Smooth muscle cell (in vitro differentiated cells): ENCODE measurements around the gene SHC3. TPM values are rescaled to one million over a fixed set of nuclear protein-coding genes. Genes with fewer than 3 reads are reported as not detected.

Experiments
- DNase-seq: peaks from one replicate; lab custom pipeline; 2025; ENCODE audit not compliant: unreplicated experiment; lab: John Stamatoyannopoulos, UW
- H2AFZ ChIP-seq: fragments of 200-600 bp; sonication (generic); 2 replicates; pipeline ENCODE4 v1.6.0; 2016; ENCODE audit warnings: antibody characterized with exemption, low read depth, mild to moderate bottlenecking
- H3F3A ChIP-seq: fragments of 200-600 bp; sonication (generic); 2 replicates; pipeline ENCODE4 v1.6.0; 2017; ENCODE audit warnings: antibody characterized with exemption, low read depth
- H3K27ac ChIP-seq: fragments of 200-600 bp; sonication (generic); 2 replicates; pipeline ENCODE4 v1.5.1; 2016; ENCODE audit warnings: low read depth, mild to moderate bottlenecking
- H3K27me3 ChIP-seq: fragments of 200-600 bp; sonication (generic); 2 replicates; pipeline ENCODE4 v1.6.1; 2016; ENCODE audit warnings: low read depth, mild to moderate bottlenecking
- H3K36me3 ChIP-seq: fragments of 200-600 bp; sonication (generic); 2 replicates; pipeline ENCODE4 v1.5.1; 2016; ENCODE audit warnings: low read depth
- H3K4me1 ChIP-seq: fragments of 200-600 bp; sonication (generic); 2 replicates; pipeline ENCODE4 v1.5.1; 2016; ENCODE audit warnings: low read depth
- H3K4me2 ChIP-seq: fragments of 200-600 bp; sonication (generic); 2 replicates; pipeline ENCODE4 v1.6.0; 2016; ENCODE audit warnings: mild to moderate bottlenecking
- H3K4me3 ChIP-seq: fragments of 200-600 bp; sonication (generic); 2 replicates; pipeline ENCODE4 v1.5.1; 2016; ENCODE audit warnings: mild to moderate bottlenecking
- H3K79me2 ChIP-seq: fragments of 200-600 bp; sonication (generic); 2 replicates; pipeline ENCODE4 v1.6.0; 2016; ENCODE audit warnings: low read depth, mild to moderate bottlenecking
- H3K9ac ChIP-seq: fragments of 200-600 bp; sonication (generic); 2 replicates; pipeline ENCODE4 v1.6.0; 2016; ENCODE audit warnings: low read depth
- H3K9me3 ChIP-seq: fragments of 200-600 bp; sonication (generic); replicated peaks from 2 replicates; pipeline ENCODE4 v1.5.1; 2016; ENCODE audit warnings: low read depth
- H4K20me1 ChIP-seq: fragments of 200-600 bp; sonication (generic); 2 replicates; pipeline ENCODE4 v1.6.0; 2016; ENCODE audit warnings: low read depth
- CTCF ChIP-seq: fragments of 200-600 bp; sonication (generic); IDR thresholded peaks from 2 replicates; pipeline ENCODE4 v1.5.1; 2017; ENCODE audit warnings: borderline replicate concordance, mild to moderate bottlenecking, antibody characterized with exemption; ENCODE audit not compliant: insufficient read depth, poor library complexity, severe bottlenecking
- WGBS: methylation state at CpG from one replicate; pipeline ENCODE4 v1.1.7; 2016; ENCODE audit warnings: low lambda C conversion rate; 5-methylcytosine and 5-hydroxymethylcytosine counted together
- polyA plus RNA-seq: library from polyadenylated mRNA; unstranded; fragments of >200 nt; fragmentation: Nextera tagmentation; extraction: Ambion mirVana; gene quantifications from 2 replicates; pipeline ENCODE4 v1.2.1, GENCODE V29; 2016
- total RNA-seq: library from RNA; depleted of rRNA; stranded (reverse); fragments of >200 nt; gene quantifications from 2 replicates; pipeline ENCODE4 v1.2.3, GENCODE V29; 2014

Gene SHC3
- total and polyA plus RNA-seq, 2 experiments from 2014 or later = 0.38 to 0.67 TPM

DNA sequence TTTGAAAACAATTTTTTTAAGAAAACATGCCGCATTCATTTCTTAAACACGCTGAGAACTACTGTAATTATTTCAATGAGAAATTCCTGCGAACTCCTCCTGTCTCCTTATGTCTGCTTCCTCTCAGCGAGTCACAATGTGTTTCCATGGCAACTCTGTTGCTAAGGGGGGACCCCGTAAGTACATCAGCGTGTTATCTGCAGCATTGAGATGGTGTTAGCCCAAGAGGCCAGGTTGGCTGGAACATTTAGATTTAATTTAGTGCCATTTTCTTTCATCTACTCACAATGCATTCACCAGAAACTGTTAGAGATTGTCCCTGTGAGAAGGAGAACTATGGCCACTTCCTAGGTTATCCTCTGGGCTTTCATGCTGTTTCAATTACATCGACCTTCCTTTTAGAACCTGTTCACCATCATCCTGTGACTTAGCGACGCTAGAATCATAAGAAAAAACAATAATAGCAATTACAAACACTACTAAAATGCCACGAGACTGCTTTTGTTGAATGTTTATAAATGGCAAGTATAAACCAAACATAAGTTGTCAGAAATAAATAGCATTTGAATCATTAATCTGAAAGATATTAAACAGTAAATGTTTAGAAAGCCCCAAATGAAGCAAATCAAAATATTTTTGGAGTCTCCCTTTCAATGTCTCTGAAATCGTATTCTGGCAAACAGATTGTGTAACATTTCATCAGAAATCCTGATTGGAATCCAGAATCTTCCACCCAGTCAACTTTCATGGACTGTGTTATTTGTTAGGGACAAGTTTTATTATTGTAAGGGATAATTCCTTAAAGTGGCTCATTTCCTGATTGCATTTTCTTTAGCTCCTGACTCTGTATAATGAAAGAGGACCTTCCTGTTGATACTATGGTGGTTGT is 39.7 kb upstream of the SHC3 start:
- WGBS = 77% methylated on average over 11 of the region's 11 CpGs

DNA sequence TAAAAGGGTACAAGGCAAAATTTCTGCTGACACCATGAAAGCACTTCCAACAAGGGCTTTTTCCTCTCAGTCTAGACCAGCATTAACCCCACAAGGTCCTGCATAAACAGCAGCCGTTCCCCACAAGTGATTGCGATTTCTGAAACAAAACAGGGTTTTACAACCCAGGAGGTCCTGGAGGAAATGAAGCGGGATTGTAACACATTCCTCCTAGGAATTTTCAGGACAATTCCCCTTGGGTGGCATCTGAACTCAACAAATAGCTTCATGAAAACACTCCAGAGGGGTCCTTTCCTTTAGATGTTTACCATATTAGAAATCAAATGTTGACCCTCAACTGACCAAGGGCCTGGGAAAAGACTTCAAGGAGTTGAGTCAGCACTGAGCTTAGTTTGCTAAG is 36.7 kb upstream of the SHC3 start:
- H3K27ac ChIP-seq = no peak overlapping the region
- no peaks in the 10 kb centered on the region for H3K79me2 ChIP-seq
- peaks cover 5% of the 10 kb centered on the region for H3K4me1 ChIP-seq
- no peak overlapping the region for H3K4me3 ChIP-seq
- H3K9me3 ChIP-seq = no peaks in the 10 kb centered on the region
- TF ChIP-seq CTCF = no peak
- H3K9ac ChIP-seq = no peak overlapping the region
- H3K27me3 ChIP-seq = no peaks in the 10 kb centered on the region
- DNase-seq = no peak
- no peaks in the 10 kb centered on the region for H3F3A ChIP-seq
- H2AFZ ChIP-seq = no peak overlapping the region
- H3K4me2 ChIP-seq = no peak overlapping the region
- H4K20me1 ChIP-seq = no peaks in the 10 kb centered on the region
- H3K36me3 ChIP-seq = no peaks in the 10 kb centered on the region
- WGBS = 81% methylated on average over 3 of the region's 3 CpGs

More for the DNA sequence above, 39.7 kb upstream of the SHC3 start:
- Histone ChIP-seq H3K27ac (no peak overlapping the region), H3K9me3 (no peaks in the 10 kb centered on the region), H3K36me3 (no peaks in the 10 kb centered on the region), H3K27me3 (no peaks in the 10 kb centered on the region), H3K79me2 (no peaks in the 10 kb centered on the region), H3K4me3 (no peak overlapping the region), H3K4me1 (peaks cover 5% of the 10 kb centered on the region), H4K20me1 (no peaks in the 10 kb centered on the region), H3K9ac (no peak overlapping the region), H2AFZ (no peak overlapping the region), H3K4me2 (no peak overlapping the region), H3F3A (no peaks in the 10 kb centered on the region)
- DNase-seq = no peak
- no peak for TF ChIP-seq CTCF

DNA sequence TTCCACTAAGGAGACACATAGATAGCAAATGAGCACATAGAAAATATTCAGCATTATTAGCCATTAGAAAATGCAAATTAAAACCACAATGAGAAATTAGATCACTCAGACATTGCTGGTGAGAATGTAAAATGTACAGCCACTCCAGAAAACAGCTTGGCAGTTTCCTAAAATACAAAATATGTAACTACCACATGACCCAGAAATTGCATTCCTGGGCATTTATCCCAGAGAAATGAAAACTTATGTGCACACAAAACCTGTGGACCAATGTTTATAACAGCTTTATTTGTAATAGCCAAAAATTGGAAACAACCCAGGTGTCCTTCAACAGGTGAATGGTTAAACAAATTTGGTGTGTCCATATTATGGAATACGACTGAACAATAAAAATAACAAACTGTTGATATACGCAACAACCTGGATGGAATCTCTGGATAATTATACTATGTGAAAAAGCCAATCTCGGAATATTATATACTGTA is 34.8 kb upstream of the SHC3 start:
- Histone ChIP-seq H3K27ac (no peak overlapping the region), H3K4me2 (no peak overlapping the region), H3F3A (no peaks in the 10 kb centered on the region), H3K9ac (no peak overlapping the region), H3K36me3 (no peaks in the 10 kb centered on the region), H3K4me1 (peaks cover 5% of the 10 kb centered on the region), H3K27me3 (no peaks in the 10 kb centered on the region), H3K4me3 (no peak overlapping the region), H2AFZ (no peak overlapping the region), H3K79me2 (no peaks in the 10 kb centered on the region), H4K20me1 (no peaks in the 10 kb centered on the region), H3K9me3 (no peaks in the 10 kb centered on the region)
- WGBS = 96% methylated on average over 3 of the region's 3 CpGs
- TF ChIP-seq CTCF = no peak
- no peak for DNase-seq
